HL-60 (cell line): Measurements from ENCODE around the gene CDH6.

Source experiments
- GABPA ChIP-seq: IDR thresholded peaks from 2 replicates; pipeline ENCODE4 v1.6.1; 2012; ENCODE audit warnings: low read depth
- POLR2AphosphoS5 ChIP-seq: IDR thresholded peaks from 2 replicates; pipeline ENCODE4 v1.6.1; 2012; ENCODE audit warnings: low read depth
- TF ChIP-seq, protein P1 (sequence below): IDR thresholded peaks from one replicate; pipeline ENCODE4 v1.5.1; 2011; ENCODE audit warnings: low read length, control low read depth, inconsistent platforms; ENCODE audit not compliant: insufficient read depth
- TF ChIP-seq, protein P2 (sequence below): IDR thresholded peaks from 2 replicates; pipeline ENCODE4 v1.6.1; 2012; ENCODE audit warnings: low read depth; ENCODE audit not compliant: insufficient replicate concordance

DNA sequence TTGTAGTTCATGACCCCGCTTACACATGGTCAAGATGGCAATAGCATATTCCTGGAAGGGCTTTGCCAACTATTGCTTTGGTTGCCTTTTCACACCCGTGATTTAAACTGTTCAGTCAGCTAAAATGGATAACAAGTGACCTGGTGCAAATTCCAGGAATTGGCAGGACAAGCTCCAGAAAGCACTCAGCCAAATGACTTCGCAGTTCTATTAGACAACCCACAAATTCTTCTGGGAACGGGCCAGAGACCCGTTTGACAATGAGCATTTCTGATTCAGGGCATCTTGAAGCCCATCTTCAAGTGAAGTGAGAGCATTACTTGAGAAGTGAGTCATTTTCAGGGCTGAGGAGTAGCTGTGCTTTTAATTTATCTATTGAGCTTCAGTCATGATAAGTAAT lies 173.5 kb downstream of the CDH6 start:
- TF ChIP-seq, protein P1, sequence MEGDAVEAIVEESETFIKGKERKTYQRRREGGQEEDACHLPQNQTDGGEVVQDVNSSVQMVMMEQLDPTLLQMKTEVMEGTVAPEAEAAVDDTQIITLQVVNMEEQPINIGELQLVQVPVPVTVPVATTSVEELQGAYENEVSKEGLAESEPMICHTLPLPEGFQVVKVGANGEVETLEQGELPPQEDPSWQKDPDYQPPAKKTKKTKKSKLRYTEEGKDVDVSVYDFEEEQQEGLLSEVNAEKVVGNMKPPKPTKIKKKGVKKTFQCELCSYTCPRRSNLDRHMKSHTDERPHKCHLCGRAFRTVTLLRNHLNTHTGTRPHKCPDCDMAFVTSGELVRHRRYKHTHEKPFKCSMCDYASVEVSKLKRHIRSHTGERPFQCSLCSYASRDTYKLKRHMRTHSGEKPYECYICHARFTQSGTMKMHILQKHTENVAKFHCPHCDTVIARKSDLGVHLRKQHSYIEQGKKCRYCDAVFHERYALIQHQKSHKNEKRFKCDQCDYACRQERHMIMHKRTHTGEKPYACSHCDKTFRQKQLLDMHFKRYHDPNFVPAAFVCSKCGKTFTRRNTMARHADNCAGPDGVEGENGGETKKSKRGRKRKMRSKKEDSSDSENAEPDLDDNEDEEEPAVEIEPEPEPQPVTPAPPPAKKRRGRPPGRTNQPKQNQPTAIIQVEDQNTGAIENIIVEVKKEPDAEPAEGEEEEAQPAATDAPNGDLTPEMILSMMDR = no peak
- TF ChIP-seq, protein P2, sequence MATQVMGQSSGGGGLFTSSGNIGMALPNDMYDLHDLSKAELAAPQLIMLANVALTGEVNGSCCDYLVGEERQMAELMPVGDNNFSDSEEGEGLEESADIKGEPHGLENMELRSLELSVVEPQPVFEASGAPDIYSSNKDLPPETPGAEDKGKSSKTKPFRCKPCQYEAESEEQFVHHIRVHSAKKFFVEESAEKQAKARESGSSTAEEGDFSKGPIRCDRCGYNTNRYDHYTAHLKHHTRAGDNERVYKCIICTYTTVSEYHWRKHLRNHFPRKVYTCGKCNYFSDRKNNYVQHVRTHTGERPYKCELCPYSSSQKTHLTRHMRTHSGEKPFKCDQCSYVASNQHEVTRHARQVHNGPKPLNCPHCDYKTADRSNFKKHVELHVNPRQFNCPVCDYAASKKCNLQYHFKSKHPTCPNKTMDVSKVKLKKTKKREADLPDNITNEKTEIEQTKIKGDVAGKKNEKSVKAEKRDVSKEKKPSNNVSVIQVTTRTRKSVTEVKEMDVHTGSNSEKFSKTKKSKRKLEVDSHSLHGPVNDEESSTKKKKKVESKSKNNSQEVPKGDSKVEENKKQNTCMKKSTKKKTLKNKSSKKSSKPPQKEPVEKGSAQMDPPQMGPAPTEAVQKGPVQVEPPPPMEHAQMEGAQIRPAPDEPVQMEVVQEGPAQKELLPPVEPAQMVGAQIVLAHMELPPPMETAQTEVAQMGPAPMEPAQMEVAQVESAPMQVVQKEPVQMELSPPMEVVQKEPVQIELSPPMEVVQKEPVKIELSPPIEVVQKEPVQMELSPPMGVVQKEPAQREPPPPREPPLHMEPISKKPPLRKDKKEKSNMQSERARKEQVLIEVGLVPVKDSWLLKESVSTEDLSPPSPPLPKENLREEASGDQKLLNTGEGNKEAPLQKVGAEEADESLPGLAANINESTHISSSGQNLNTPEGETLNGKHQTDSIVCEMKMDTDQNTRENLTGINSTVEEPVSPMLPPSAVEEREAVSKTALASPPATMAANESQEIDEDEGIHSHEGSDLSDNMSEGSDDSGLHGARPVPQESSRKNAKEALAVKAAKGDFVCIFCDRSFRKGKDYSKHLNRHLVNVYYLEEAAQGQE = no peak
- TF ChIP-seq POLR2AphosphoS5 = no peak
- TF ChIP-seq GABPA = no peak
